SH-SY5Y (cell line): ENCODE data around the gene MGAM2.

Experiments used
- GATA2 ChIP-seq: IDR thresholded peaks from 2 replicates; pipeline ENCODE4 v1.6.1; 2011; ENCODE audit warnings: mild to moderate bottlenecking, low read depth, low read length
- GATA3 ChIP-seq: IDR thresholded peaks from 2 replicates; pipeline ENCODE4 v1.6.1; 2011; ENCODE audit warnings: low read depth, mild to moderate bottlenecking, low read length, moderate library complexity

- TF ChIP-seq GATA3 (no peak), GATA2 (no peak)
Measured at GRCh38 chr7:142177869-142178268, 66.4 kb downstream of the MGAM2 start.
